GM19240 (cell line): Measurements from ENCODE around the gene SINHCAF.
"Not testable (repeated sequence)": the region's sequence is repeated elsewhere in the genome, so short reads cannot be mapped to it uniquely, and the experiment has no call there.

Experiments used
- DNase-seq: peaks from one replicate; pipeline ENCODE4 v3.0.0; 2011; ENCODE audit warnings: low spot score; ENCODE audit not compliant: insufficient read length

SINHCAF gene

DNA sequence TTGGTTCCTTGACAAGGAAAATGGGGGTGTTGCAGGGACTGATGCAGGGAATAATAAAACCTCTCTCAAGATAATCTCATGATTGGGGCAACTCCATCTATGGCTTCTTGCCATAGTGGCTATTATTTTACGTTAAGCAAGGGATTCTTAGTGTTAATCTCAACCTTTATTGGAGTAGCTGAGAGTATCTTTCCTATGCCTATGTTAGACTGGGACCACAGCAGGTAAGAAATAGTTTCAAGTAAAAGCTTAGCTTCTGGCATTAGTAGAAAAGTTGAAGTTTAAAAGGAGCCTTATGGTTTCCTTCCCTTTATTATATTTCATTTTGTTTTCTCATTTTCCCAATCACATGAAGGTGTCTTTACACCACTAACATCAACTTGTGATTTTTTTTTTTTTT lies 16.7 kb downstream of the SINHCAF start:
- DNase-seq: no peak

DNA sequence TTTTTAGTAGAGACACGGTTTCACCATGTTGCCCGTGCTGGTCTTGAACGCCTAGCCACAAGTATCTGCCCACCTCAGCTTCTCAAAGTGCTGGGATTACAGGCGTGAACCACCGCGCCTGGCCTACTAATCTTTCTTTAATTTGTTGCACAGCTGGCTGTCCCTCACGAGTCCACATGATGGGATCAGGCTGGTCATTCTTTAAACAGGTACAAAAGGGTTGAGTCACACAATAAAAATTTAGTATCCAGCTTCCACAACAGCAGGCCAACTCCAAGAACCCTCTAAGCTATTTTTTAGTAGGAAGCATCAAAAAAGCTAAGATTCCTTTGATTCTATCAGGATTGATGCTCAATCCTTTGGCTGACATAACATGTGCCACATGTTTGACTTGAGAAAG lies 17.8 kb downstream of the SINHCAF start:
- no peak for DNase-seq

DNA sequence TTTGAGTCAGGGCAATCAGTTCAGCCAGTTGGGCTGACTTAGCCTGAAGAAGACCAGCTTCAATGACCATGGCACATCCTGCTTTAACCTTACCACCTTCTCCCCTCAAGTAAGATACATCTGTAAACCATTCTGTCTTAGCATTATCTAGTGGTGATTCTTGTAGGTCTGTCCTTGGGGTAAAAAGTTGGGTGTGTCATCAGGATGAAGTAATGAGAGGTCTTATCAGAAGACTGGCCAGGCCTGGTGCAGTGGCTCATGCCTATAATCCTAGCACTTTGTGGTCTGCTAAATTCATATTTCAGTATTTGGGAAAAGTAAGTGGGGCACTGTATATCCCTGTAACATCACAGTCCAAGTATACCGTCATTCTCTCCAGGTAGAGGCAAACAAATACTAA lies 19.1 kb downstream of the SINHCAF start:
- no peak for DNase-seq

DNA sequence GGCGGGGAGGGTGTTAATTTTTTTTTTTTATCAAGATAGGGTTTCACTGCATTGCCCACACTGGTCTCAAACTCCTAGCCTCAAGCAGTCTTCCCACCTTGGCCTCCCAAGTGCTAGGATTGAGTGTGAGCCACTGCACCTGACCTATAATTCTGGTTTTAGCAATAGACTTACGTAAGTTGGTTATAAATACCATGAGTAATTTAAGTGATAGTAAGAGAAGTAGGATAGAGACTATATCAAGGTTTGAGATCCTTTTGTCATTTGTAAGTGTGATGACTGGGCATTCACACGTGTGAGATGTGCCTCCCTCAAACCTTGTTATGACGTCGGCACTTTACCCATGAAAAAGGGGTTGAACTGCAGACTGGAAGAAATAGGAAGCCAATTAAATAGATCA lies 22.5 kb downstream of the SINHCAF start:
- no peak for DNase-seq

DNA sequence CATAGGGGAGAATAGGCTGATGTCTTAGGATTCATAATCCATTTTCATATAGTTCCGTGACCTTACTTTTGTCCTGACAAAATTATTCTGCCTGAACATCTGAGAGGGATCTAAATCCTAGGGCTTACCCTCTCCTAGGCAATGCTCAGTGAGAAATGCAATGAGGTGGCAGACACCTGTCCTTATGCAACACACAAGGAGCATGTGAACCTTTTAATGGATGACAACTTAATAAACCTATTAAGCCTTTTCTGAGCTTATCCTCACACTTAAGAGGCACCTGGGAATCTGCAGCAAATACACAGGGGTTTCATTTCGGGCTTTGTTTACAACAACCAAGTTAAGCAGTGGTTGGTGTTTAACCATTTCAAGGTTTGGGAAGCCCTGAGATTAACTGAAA lies 24.6 kb downstream of the SINHCAF start:
- DNase-seq: no peak

DNA sequence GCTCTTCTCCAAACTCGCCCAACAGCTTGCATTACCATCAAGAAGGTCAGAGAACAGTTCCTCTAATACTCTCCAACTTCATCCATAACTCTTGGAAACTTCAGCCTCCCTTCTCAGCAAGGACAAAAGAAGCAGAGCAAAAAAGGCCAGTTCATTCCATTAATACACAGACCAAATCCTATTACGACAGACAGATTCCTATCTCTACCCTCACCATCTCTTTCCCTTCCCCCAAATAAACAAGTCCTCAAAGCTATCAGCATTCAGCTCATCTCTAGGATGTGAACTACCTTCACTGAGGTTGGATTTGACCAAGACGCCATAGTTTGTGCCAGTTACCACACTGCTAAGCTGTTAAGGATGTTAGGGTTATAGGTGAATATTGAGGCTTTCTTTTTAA lies 25.2 kb downstream of the SINHCAF start:
- DNase-seq: no peak

DNA sequence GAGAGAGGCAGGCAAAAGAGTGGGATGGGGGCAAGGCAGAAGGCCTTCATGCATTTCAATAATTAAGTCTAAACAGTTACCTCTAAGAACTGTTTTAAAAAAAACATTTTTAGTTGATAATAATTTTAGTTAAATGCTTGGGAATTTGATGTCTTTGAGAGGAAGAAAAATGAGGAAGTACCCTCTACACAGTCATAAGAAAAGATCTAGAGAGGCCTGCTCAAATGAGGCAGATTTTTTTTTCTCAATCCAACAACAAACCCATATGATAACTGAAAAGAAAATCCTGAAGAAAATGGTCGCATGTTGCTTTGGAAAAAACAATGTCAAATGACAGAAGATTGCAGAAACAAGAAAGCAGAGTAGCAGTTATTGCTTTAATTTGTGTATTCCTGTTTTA lies 25.6 kb downstream of the SINHCAF start:
- DNase-seq: no peak

DNA sequence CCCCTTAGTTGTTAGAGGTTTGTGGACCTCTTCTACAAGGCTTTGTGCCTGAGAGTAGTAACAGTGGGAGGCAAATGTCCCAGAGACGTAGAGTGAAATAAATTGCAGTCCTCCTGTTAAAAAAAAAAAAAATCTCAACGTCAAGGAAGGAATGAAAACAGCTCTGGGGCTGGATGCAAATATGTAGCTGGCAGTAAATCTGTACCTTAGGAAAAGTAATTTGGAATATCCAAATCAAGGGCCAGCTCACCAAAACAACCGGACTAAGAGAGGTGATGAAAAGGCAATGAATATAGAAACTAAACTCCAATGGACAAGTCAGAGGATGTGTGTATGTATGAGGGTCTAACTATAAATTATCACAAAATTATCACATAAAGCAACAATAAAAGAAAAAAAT lies 27.0 kb downstream of the SINHCAF start:
- DNase-seq: no peak

DNA sequence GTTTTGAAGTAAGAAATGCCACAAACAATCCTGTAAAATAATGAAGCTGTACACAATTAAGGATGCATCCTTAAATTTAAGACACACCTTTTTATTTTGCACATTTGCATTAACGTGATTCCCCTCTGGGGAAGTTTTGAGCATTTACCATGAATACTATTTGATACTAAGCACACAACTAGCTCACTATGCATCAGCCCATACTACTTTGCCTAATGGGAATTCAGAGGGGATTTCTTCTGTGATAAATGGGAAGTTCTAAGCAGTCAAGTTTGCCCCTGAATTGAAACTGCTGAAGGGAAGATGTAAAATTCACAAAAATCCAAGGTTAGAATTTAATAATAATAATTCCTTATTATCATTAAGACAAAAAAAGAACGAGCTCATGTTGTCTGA lies 27.4 kb downstream of the SINHCAF start:
- no peak for DNase-seq

DNA sequence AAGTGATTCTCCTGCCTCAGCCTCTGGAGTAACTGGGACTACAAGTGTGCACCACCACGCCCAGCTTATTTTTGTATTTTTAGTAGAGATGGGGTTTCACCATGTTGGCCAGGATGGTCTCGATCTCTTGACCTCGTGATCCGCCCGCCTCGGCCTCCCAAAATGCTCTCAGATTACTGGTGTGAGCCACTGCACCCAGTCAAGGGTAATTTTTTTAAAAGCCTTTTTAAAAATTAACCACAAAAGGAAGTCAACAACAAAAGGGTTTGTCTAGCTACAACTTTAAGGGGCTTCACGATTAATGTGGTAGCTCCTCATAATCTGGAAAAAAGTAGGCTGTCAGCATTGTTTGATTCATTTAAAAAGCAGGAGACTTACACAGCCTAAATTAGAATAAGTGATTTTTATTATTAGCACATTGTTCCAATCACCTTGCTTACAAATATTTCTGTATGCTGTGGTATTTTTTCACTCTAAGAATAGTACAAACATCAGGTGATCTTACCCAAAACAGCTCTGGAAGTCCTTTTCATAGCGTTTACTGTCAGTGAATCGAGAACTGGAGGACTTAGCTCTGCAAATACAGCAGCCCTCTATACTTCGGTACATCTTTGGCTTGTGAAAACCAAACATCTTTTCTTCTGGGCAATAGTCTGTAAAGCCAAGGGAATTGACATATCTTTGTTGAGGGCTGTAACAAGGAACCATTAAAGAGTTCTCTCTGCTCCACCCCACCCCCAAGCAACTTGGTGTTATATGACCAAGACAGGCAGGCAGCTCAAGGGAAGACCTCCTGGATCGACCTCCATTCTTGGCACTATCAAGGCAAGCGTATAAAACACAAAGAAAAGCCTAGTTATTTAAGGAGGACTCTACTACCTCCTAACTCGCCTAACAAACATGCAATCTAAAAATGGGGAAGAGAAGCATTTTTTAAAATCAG lies 28.1 kb downstream of the SINHCAF start:
- no peak for DNase-seq

DNA sequence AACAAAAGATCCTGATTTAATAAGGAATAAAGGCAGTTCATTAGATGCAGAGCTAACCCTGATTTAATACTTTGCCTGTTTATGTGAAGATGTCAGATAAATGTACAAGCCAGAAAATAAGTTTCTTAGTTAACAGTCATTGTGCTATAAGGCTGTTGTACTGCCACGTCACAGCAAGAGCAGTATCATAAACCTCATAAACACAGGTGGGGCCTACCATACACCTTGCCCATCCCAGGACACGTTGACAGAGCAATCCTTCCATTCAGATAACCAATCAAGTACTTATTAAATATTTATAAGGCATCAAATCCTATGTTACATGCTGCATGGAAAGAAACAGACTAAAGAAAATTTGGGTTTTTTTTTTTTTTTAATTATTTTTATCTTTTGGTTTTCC lies 36.5 kb downstream of the SINHCAF start:
- DNase-seq: no peak

DNA sequence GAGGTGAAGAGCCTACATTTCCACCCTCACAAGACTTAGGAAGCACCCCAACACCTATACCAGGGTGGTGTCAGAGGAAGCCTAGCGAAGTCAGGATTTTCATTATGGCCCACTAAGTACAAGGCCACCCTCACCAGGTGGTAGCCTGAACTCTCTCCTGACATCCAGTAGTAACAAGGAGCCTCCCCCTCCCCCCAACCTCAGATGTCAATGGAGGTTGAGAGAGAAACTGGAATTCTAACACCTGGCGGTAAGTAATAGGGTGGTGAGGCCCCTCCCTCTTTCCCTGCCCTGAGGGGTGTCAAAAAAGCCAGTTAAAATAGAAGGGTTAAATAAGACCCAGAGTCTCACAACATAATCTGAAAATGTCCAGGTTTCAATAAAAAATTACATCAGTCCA lies 37.6 kb downstream of the SINHCAF start:
- no peak for DNase-seq

DNA sequence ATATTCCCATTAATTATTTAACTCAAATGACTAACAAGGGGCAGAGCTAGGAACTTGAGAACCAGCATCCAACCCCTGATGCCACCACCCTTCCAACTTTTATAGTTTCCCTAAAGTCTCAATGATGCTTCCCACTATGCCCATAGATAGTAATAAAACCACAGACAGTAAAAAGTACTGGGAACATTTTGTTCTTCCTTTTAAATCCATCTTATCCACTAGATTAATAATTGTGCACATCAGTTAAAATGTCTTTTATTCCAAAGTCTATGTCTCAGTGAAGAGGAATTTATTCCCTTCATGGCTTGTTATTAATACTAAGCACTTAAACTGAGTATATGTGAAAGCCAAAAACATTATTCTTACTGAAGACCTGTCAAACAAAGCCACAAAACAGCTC lies 45.8 kb downstream of the SINHCAF start:
- DNase-seq: no peak

DNA sequence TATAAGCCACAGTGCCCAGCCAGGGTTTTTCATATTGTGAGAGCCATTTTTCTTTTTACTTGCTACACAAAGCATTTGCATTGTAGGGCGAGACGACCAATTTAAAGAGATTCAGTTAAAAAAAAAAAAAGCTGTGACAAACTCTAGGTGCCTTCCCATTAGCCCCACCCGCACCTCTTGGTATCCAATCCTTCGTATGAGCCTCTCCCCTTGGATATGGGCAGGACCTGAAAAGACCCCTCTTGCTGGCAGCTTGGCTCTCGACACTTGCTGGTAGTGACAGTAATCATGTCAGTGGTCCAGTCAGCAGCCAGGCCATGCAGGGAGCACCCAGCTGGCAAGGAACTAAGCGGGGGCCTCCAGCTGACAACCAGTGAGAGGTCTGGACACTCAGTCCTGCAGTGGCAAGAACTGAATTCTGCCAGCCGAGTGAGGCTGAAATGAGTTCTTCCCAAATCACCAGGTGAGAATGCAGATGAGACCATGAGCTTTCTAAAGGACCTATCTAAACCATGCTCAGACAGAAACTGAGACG lies 46.5 kb downstream of the SINHCAF start:
- no peak for DNase-seq

DNA sequence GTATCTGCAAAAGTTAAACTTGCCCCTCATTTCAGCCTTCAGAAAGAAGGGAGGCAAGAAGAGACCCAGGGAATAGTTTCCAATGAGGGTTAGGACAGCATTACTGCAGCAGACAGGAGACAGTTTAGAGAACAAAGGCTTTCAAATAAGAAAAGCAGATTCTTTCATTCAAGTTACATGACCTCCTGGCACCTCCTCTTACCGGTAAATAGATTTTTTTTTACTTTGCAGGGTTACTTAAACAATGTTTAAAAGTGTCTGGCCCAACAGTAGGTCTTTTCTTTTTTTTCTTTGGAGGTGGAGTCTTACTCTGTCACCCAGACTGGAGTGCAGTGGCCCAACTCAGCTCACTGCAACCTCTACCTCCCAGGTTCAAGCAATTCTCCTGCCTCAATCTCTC lies 47.1 kb downstream of the SINHCAF start:
- no peak for DNase-seq

DNA sequence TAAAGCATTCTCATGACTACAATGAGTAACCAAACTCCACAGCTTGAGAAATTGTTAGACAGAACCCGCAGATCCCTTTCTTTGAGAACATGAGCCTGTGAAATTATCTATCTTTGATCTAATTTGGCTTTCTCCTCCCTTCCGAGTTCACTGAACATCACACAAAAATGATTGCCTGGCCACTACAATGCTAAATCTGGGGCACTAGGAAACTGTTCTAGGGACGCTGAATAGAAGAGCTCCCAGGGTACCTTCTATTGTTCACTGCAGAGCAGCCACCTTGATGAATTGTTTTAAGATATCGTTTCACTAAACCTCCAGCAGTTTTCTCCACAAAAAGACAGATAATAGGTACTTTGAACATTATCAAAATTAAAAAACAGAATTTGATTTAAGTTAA lies 47.5 kb downstream of the SINHCAF start:
- DNase-seq: no peak

DNA sequence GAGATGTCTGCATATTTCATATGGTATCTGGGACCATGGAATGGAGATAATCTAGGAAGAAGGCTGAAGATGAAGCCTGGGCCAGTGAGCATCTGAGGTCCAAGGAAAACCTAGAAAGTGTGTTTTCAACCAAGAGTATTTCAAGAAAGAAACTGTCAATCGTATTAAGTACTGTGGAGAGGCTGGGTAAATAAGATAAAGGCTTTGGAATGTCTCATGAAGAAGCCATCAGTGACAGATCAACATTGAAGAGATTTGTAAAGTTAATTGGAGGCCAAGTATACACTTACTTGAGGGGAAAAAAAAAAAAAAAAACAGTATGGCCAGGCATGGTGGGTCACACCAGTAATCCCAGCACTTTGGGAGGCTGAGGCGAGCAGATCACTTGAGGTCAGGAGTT lies 48.9 kb downstream of the SINHCAF start:
- DNase-seq: no peak

DNA sequence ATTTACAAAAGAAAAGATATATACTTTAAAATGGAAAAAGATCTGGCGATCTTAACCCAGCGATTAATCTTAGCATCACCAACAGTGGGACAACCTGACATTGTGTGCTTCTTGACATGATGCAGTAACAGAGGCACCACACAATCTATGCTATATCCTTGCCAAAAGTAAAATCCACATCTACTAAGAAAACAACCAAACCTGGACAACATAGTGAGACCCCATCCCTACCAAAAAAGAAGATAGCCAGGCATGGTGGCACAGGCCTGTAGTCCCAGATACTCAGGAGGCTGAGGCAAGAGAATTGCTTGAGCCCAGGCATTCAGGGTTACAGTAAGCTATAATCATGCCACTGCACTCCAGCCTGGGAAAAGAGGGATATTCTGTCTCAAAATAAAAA lies 50.5 kb downstream of the SINHCAF start:
- no peak for DNase-seq

DNA sequence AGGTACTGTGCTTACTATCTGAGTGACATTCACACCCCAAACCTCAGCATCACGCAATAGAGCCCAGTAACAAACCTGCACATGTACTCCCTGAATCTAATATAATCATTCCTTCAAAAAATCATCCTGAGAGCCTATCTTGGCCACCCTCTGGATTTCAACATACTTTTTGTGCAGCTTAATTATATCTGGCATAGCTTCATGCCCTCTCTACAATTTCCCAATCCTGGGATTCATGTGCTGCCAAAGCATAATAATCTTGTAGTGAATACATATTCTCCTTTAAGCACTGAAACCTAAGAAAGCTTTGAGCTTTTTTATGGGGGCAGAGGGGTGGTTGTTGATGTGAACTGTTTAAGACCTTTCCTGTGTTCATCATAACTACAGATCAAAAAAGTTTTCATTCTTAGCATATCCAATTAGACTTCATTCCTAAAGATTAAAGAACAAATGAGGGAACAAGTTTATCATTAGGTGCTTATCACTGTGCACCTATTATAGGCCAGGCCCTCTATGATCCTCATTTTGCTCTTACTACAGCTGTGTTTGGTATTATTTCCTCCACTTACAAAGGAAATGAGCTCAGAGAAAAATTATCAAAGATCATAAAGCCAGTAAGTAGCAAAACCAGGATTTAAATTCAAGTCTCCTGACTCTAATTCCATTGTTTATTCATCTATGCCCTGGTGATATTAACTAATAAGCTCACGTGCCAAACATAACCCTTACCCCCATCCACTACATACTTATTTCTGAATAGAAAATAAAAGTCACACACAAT lies 51.2 kb downstream of the SINHCAF start:
- DNase-seq: no peak

DNA sequence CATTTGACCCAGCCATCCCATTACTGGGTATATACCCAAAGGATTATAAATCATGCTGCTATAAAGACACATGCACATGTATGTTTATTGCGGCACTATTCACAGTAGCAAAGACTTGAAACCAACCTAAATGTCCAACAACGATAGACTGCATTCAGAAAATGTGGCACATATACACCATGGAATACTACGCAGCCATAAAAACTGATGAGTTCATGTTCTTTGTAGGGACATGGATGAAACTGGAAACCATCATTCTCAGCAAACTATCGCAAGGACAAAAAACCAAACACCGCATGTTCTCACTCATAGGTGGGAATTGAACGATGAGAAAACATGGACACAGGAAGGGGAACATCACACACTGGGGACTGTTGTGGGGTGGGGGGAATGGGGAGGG lies 52.2 kb downstream of the SINHCAF start:
- DNase-seq: not testable (repeated sequence)

DNA sequence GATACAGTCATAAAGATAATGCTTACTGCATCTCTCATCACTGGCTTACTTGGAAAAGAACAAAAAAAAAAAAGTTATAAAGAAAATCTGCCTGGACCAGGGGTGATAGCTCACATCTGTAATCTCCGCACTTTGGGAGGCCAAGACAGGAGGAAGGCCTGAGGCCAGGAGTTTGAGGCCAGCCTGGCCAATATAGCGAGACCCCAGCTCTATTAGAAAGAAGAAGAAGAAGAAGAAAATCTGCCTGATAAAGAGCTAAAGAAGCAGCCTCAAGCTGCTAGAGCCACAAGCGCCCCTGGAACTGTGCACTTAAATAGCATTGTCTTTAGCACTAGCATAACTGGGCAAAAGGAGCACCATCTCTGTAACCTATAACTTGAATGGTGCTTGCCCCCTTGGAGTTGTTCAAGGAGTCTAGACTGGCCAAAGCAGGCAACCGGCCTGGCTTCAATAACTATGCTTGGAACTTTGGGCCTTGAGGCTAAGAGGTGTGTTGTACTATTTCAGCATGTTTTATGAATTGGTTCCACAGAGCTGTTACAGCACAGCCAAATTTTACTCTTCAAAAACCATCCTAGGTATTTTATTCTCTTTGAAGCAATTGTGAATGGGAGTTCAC lies 53.2 kb downstream of the SINHCAF start:
- DNase-seq: no peak

DNA sequence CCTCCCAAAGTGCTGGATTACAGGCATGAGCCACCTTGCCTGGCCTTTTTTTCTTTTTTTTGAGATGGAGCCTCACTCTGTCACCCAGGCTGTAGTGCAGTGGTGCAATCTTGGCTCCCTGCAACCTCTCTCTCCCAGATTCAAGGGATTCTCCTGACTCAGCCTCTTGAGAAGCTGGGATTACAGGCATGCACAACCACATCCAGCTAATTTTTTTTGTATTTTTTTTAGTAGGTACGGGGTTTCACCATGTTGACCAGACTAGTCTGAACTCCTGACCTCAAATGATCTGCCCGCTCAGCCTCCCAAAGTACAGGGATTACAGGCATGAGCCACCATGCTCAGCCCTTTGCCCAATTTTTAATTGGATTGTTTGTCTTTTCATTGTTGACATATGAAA lies 58.0 kb downstream of the SINHCAF start:
- DNase-seq: no peak
